HCT116 (cell line): ENCODE measurements around the gene CCDC154.

ENCODE experiments used
- CTCF ChIP-seq, 3 experiments: fragments of 200-600 bp in 1 of 3; sonication (generic) in 1 of 3; IDR thresholded peaks in 2 of 3; conservative IDR thresholded peaks in 1 of 3; 2 replicates each; pipeline ENCODE4 v1.5.1; 2012 to 2017; ENCODE audit warnings: low read depth in 2 of 3, low read length in 2 of 3, antibody characterized with exemption in 1 of 3, borderline replicate concordance in 1 of 3, control low read depth in 1 of 3, mild to moderate bottlenecking in 1 of 3, mixed read lengths in 1 of 3, mixed run types in 1 of 3, moderate library complexity in 1 of 3; ENCODE audit not compliant: insufficient read depth in 1 of 3
- ZFX ChIP-seq: fragments of 450-650 bp; IDR thresholded peaks from 2 replicates; pipeline ENCODE4 v1.6.1; 2017

DNA sequence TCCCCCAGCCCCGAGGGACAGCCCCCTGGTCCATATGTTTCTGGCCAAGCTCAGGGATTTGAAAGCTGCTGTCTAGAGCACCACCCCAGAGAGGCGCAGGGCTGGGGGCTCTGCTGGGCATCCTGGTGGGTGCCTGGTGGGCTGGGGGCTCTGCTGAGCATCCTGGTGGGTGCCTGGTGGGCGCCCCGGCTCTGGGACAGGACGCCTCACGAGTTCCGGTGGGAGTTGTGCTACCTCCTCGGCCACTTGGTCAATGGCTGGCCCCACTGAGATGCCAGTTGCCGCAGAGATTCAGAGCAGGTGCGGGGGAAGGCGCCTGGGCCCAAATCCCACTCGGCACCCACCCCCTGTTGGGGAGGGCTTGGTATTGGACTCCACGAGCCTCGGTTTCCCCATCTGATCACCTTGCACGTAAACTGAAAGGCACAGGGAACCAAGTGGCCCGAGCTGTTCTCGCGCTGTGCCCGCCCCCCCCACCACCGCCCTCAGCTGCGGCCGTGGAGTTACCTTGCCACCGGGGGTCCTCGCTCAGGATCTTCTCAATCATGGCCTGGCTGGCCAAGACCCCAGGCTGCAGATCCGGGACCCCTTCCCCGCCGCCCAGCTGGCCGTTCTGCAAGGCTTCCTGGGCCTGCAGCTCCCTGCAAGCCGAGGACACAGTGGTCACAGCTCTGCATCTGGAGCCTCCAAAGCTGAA lies 43.1 kb downstream of the CCDC154 start:
- no peak for TF ChIP-seq CTCF (IDR thresholded peaks at IDR 0.05 in 2 of 3, conservative IDR thresholded peaks at IDR 0.05 in 1 of 3; ENCODE audit: borderline replicate concordance in 1 of 3, insufficient read depth in 1 of 3, low read depth in 2 of 3, low read length in 2 of 3)
- no peak for TF ChIP-seq ZFX
